HCT116 (cell line): ENCODE measurements around the gene ABCB8. TPM values are rescaled to one million over a fixed set of nuclear protein-coding genes. Genes with fewer than 3 reads are reported as not detected.
A peak's percentile ranks its signal among the peaks of the same experiment; 100 is the strongest.

Experiments used
- ATAC-seq: fragments of 200-7000 bp; cut with Tn5 transposase; 2 replicates; pipeline ENCODE4 v1.9.1; 2020; ENCODE audit warnings: mild to moderate bottlenecking, moderate library complexity
- BruUV-seq: library from RNA; stranded (reverse); fragments of 400-500 nt; replicated peaks from 2 replicates; lab custom pipeline; 2021; lab: Mats Ljungman, UMichigan
- CTCF ChIA-PET: fragments of 300-600 bp; sonication (Branson Sonifier 250); formaldehyde crosslinking; loops from one replicate; lab custom pipeline; 2021; ENCODE audit warnings: antibody characterized with exemption; lab: Charles Lee
- POLR2A ChIA-PET: fragments of 300-600, 350-600 bp; sonication (Branson Sonifier 250); formaldehyde crosslinking; loops from one replicate; lab custom pipeline; 2021; ENCODE audit warnings: antibody characterized with exemption; lab: Charles Lee
- RAD21 ChIA-PET, 2 experiments: fragments of 300-600 bp; sonication (Branson Sonifier 250); formaldehyde crosslinking; loops; one replicate each; lab custom pipeline; 2023; ENCODE audit warnings: low total read pairs in 2 of 2; ENCODE audit not compliant: uncharacterized antibody in 2 of 2, unreplicated experiment in 2 of 2, low non-redundant PET in 1 of 2; lab: Charles Lee
- DNase-seq: peaks from one replicate; pipeline ENCODE4 v3.0.0-alpha.2; 2010; ENCODE audit warnings: low read depth, low spot score
- H2AFZ ChIP-seq: fragments of 200-600 bp; shearing (Covaris generic), sonication (generic); 2 replicates; pipeline ENCODE4 v1.6.1; 2017; ENCODE audit warnings: low read depth, mixed run types, mixed read lengths, antibody characterized with exemption, low read length; ENCODE audit not compliant: poor library complexity, severe bottlenecking
- H3K27ac ChIP-seq: 2 replicates; pipeline ENCODE4 v1.5.1; 2012; ENCODE audit warnings: low read depth, low read length
- H3K27me3 ChIP-seq: fragments of 200-600 bp; sonication (generic); 2 replicates; pipeline ENCODE4 v1.6.1; 2016; ENCODE audit warnings: mixed run types, low read length, mixed read lengths; ENCODE audit not compliant: insufficient read depth
- H3K36me3 ChIP-seq, 2 experiments: fragments of 200-500 bp in 1 of 2; fragments of 200-600 bp in 1 of 2; sonication (Bioruptor generic) in 1 of 2; sonication (generic) in 1 of 2; 2 replicates each; pipeline versions ENCODE4 v1.5.1 to v1.6.1; 2014 to 2016; ENCODE audit warnings: low read length in 2 of 2, inconsistent platforms in 1 of 2, mixed read lengths in 1 of 2, mixed run types in 1 of 2; ENCODE audit not compliant: insufficient read depth in 2 of 2, control insufficient read depth in 1 of 2
- H3K4me1 ChIP-seq, 2 experiments: fragments of 200-600 bp in 1 of 2; sonication (generic) in 1 of 2; 2 replicates each; pipeline versions ENCODE4 v1.5.1 to v1.6.1; 2012 to 2017; ENCODE audit warnings: low read length in 2 of 2, inconsistent platforms in 1 of 2, mild to moderate bottlenecking in 1 of 2, mixed read lengths in 1 of 2, mixed run types in 1 of 2, moderate library complexity in 1 of 2; ENCODE audit not compliant: insufficient read depth in 2 of 2, control insufficient read depth in 1 of 2
- H3K4me2 ChIP-seq: fragments of 200-600 bp; sonication (generic); 2 replicates; pipeline ENCODE4 v1.6.1; 2017; ENCODE audit warnings: mixed run types, low read length, mixed read lengths
- H3K4me3 ChIP-seq, 2 experiments: fragments of 200-600 bp in 1 of 2; sonication (generic) in 1 of 2; replicated peaks in 1 of 2; 2 replicates each; pipeline ENCODE4 v1.5.1; 2011 to 2016; ENCODE audit warnings: low read length in 2 of 2, control low read depth in 1 of 2, low read depth in 1 of 2, mild to moderate bottlenecking in 1 of 2, mixed read lengths in 1 of 2, mixed run types in 1 of 2
- H3K79me2 ChIP-seq: fragments of 200-600 bp; sonication (generic); 2 replicates; pipeline ENCODE4 v1.6.1; 2017; ENCODE audit warnings: mild to moderate bottlenecking, mixed run types, low read length, moderate library complexity, mixed read lengths; ENCODE audit not compliant: insufficient read depth
- H3K9ac ChIP-seq: fragments of 200-600 bp; sonication (generic); 2 replicates; pipeline ENCODE4 v1.6.1; 2016; ENCODE audit warnings: low read length, mixed read lengths
- H3K9me2 ChIP-seq: fragments of 200-600 bp; sonication (generic), shearing (Covaris generic); 2 replicates; pipeline ENCODE4 v1.6.1; 2017; ENCODE audit warnings: mixed run types, mild to moderate bottlenecking, moderate library complexity; ENCODE audit not compliant: insufficient read depth
- H3K9me3 ChIP-seq, 2 experiments: fragments of 200-500 bp in 1 of 2; fragments of 200-600 bp in 1 of 2; sonication (Bioruptor generic) in 1 of 2; sonication (generic) in 1 of 2; 2 replicates each; pipeline ENCODE4 v1.6.1; 2014 to 2017; ENCODE audit warnings: low read length in 2 of 2, mixed read lengths in 2 of 2, inconsistent platforms in 1 of 2, low read depth in 1 of 2, mild to moderate bottlenecking in 1 of 2, mixed run types in 1 of 2, moderate library complexity in 1 of 2; ENCODE audit not compliant: control insufficient read depth in 1 of 2, insufficient read depth in 1 of 2
- H4K20me1 ChIP-seq: fragments of 200-600 bp; sonication (generic), shearing (Covaris generic); 2 replicates; pipeline ENCODE4 v1.6.1; 2017; ENCODE audit warnings: mixed run types, mild to moderate bottlenecking, moderate library complexity; ENCODE audit not compliant: insufficient read depth
- CEBPB ChIP-seq: IDR thresholded peaks from 2 replicates; pipeline ENCODE4 v1.6.1; 2012; ENCODE audit warnings: low read depth
- EGR1 ChIP-seq: IDR thresholded peaks from 2 replicates; pipeline ENCODE4 v1.6.1; 2012; ENCODE audit warnings: low read depth
- ELF1 ChIP-seq: IDR thresholded peaks from 2 replicates; pipeline ENCODE4 v1.6.1; 2012; ENCODE audit warnings: low read depth, borderline replicate concordance
- EZH2 ChIP-seq: fragments of 200-600 bp; sonication (generic); IDR thresholded peaks from 2 replicates; pipeline ENCODE4 v1.6.1; 2017; ENCODE audit warnings: antibody characterized with exemption, mixed run types
- EZH2phosphoT487 ChIP-seq: fragments of 200-600 bp; IDR thresholded peaks from 2 replicates; pipeline ENCODE4 v1.6.1; 2018; ENCODE audit warnings: antibody characterized with exemption, borderline replicate concordance
- JUND ChIP-seq: IDR thresholded peaks from 2 replicates; pipeline ENCODE4 v1.6.1; 2012
- POLR2AphosphoS5 ChIP-seq: IDR thresholded peaks from 2 replicates; pipeline ENCODE4 v1.6.1; 2011; ENCODE audit warnings: mild to moderate bottlenecking, low read depth, low read length, moderate library complexity
- RAD21 ChIP-seq: IDR thresholded peaks from 2 replicates; pipeline ENCODE4 v1.6.1; 2012; ENCODE audit warnings: low read depth, mild to moderate bottlenecking
- SIN3A ChIP-seq: IDR thresholded peaks from 2 replicates; pipeline ENCODE4 v1.6.1; 2012; ENCODE audit warnings: low read depth
- SP1 ChIP-seq: IDR thresholded peaks from 2 replicates; pipeline ENCODE4 v1.6.1; 2012; ENCODE audit warnings: low read depth
- SRF ChIP-seq: IDR thresholded peaks from 2 replicates; pipeline ENCODE4 v1.6.1; 2012; ENCODE audit warnings: low read depth
- TCF7L2 ChIP-seq: IDR thresholded peaks from 2 replicates; pipeline ENCODE4 v1.7.0; 2011; ENCODE audit warnings: borderline replicate concordance, inconsistent platforms; ENCODE audit not compliant: insufficient read depth, insufficient read length; ENCODE audit errors: extremely low read depth
- YY1 ChIP-seq: IDR thresholded peaks from 2 replicates; pipeline ENCODE4 v1.6.1; 2011; ENCODE audit warnings: low read length, low read depth, moderate library complexity, mild to moderate bottlenecking; ENCODE audit not compliant: insufficient replicate concordance; ENCODE audit errors: extremely low read depth
- ZFX ChIP-seq: fragments of 450-650 bp; IDR thresholded peaks from 2 replicates; pipeline ENCODE4 v1.6.1; 2017
- ZNF274 ChIP-seq: fragments of 200-500 bp; sonication (Bioruptor generic); IDR thresholded peaks from 2 replicates; pipeline ENCODE4 v1.6.1; 2014; ENCODE audit warnings: mild to moderate bottlenecking, low read depth, low read length, inconsistent platforms
- intact Hi-C: fragments of 100-400 bp; cut with micrococcal nuclease; formaldehyde crosslinking; loops from 2 replicates; pipeline ENCODE4 v1.10.0; 2022
- total RNA-seq: library from RNA; stranded (reverse); gene quantifications from one replicate; pipeline ENCODE4 v1.2.1, GENCODE V29; 2021; ENCODE audit not compliant: unreplicated experiment
- TF ChIP-seq, protein P1 (sequence below): IDR thresholded peaks from 2 replicates; pipeline ENCODE4 v1.6.1; 2012; ENCODE audit warnings: low read depth
- TF ChIP-seq, protein P2 (sequence below): IDR thresholded peaks from 2 replicates; pipeline ENCODE4 v1.6.1; 2012

Gene ABCB8
- total RNA-seq, 1 experiment from 2014 or later = 55.2 TPM

DNA sequence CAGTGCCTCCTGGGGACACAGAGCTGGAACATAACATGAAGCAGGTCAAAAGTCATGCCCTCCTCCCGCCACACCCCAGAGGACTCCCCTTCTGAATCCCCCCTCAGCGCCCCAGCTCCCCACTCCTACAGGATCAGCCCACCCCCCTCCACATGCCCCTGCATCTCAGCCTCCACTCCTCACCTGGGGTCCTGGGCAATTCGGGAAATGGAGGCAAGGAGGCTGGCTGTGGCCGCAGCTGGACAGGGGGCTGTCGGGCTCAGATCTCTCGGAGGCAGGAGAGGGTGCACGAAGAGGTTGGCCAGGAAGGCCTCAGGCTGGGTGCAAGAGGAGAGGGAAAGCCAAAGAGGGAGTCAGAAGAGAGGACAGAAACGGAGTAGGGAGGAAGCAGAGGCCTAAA, 11.7 kb upstream of the ABCB8 start:
- ChIA-PET POLR2A (no interaction called here), RAD21 (no interaction called here), CTCF (interaction anchor here (1.0 kb wide), 3 partner anchors 8 to 52 kb away, joined by 3 to 7 read pairs (median 3); partner anchors contain the start of gene ABCB8)
- H3K9me3 ChIP-seq = no peaks in the 10 kb centered on the region
- no TSS peak for BruUV-seq
- H3K4me1 ChIP-seq = peaks cover 0 to 38% of the 10 kb centered on the region in 2 experiments; a peak in 2 of 4 replicates
- H3K9ac ChIP-seq = no peak overlapping the region
- no peaks in the 10 kb centered on the region for H3K36me3 ChIP-seq
- H2AFZ ChIP-seq = no peak overlapping the region
- no peak for TF ChIP-seq JUND
- no peak for TF ChIP-seq EGR1
- 0 out of 2 replicates have a peak, but pooled peaks have one; percentile 3 for TF ChIP-seq POLR2AphosphoS5
- no peak for TF ChIP-seq ZNF274
- no peak overlapping the region for H3K4me2 ChIP-seq
- H3K4me3 ChIP-seq = no peak overlapping the region
- intact Hi-C loops = loop anchor here (5.0 to 10.0 kb wide), 2 partner anchors 119 to 242 kb away; no protein-coding TSS in a partner anchor
- no peaks in the 10 kb centered on the region for H3K9me2 ChIP-seq
- no peak overlapping the region for H3K27ac ChIP-seq
- H4K20me1 ChIP-seq = no peaks in the 10 kb centered on the region
- no peak for DNase-seq
- H3K27me3 ChIP-seq = no peaks in the 10 kb centered on the region
- no peak for ATAC-seq
- H3K79me2 ChIP-seq = no peaks in the 10 kb centered on the region

DNA sequence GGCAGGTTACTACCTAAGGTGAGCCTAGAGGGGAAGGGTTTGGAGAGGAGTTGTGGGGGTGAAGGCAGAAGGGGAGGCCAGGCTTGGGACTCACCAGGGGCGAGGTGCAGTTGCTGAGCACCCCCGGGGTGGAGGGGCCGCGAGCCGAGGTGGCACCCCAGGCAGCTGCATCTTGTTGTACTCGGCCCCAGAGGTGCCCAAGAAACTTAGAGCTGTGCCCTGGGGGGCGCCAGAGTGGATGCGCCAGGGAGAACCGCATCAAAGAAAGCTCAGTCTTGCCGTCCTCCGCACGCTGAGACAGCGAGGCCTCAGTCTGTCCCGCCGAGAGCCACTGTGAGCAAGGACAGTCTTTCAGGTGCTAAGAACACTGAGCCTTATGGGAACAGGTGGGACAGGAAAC, 11.3 kb upstream of the ABCB8 start:
- Histone ChIP-seq H3K9me2 (no peaks in the 10 kb centered on the region), H3K9me3 (no peaks in the 10 kb centered on the region), H3K9ac (no peak overlapping the region), H3K27me3 (no peaks in the 10 kb centered on the region), H3K27ac (no peak overlapping the region), H3K79me2 (no peaks in the 10 kb centered on the region), H3K4me1 (peaks cover 0 to 34% of the 10 kb centered on the region in 2 experiments; a peak in 2 of 4 replicates), H3K4me2 (no peak overlapping the region), H4K20me1 (no peaks in the 10 kb centered on the region), H3K36me3 (no peaks in the 10 kb centered on the region), H2AFZ (no peak overlapping the region), H3K4me3 (no peak overlapping the region)
- DNase-seq = no peak
- TF ChIP-seq ELF1 (no peak), RAD21 (no peak), EZH2phosphoT487 (no peak), SIN3A (no peak), EGR1 (no peak), YY1 (no peak), CEBPB (no peak), TCF7L2 (no peak), SRF (no peak), EZH2 (no peak), SP1 (no peak), ZFX (no peak), POLR2AphosphoS5 (no peak)
- TF ChIP-seq, protein P1, sequence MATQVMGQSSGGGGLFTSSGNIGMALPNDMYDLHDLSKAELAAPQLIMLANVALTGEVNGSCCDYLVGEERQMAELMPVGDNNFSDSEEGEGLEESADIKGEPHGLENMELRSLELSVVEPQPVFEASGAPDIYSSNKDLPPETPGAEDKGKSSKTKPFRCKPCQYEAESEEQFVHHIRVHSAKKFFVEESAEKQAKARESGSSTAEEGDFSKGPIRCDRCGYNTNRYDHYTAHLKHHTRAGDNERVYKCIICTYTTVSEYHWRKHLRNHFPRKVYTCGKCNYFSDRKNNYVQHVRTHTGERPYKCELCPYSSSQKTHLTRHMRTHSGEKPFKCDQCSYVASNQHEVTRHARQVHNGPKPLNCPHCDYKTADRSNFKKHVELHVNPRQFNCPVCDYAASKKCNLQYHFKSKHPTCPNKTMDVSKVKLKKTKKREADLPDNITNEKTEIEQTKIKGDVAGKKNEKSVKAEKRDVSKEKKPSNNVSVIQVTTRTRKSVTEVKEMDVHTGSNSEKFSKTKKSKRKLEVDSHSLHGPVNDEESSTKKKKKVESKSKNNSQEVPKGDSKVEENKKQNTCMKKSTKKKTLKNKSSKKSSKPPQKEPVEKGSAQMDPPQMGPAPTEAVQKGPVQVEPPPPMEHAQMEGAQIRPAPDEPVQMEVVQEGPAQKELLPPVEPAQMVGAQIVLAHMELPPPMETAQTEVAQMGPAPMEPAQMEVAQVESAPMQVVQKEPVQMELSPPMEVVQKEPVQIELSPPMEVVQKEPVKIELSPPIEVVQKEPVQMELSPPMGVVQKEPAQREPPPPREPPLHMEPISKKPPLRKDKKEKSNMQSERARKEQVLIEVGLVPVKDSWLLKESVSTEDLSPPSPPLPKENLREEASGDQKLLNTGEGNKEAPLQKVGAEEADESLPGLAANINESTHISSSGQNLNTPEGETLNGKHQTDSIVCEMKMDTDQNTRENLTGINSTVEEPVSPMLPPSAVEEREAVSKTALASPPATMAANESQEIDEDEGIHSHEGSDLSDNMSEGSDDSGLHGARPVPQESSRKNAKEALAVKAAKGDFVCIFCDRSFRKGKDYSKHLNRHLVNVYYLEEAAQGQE = no peak
- TF ChIP-seq, protein P2, sequence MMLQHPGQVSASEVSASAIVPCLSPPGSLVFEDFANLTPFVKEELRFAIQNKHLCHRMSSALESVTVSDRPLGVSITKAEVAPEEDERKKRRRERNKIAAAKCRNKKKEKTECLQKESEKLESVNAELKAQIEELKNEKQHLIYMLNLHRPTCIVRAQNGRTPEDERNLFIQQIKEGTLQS = no peak
- POLR2A ChIA-PET = no interaction called here
- BruUV-seq = no TSS peak
- intact Hi-C loops = loop anchor here (5.0 to 10.0 kb wide), 2 partner anchors 120 to 242 kb away; no protein-coding TSS in a partner anchor
- no peak for ATAC-seq
- RAD21 ChIA-PET = no interaction called here
- CTCF ChIA-PET = interaction anchor here (1.0 to 2.0 kb wide), 4 partner anchors 8 to 68 kb away, joined by 3 to 7 read pairs (median 4); partner anchors contain the start of gene ABCB8
